SHP77 treated with DMSO at 0.1 percent for 48 hours (cell line): Measurements from ENCODE around the gene SKIC2.

ENCODE experiments used
- DNase-seq: peaks from one replicate; lab custom pipeline; 2025; lab: John Stamatoyannopoulos, UW

The SKIC2 gene

DNA sequence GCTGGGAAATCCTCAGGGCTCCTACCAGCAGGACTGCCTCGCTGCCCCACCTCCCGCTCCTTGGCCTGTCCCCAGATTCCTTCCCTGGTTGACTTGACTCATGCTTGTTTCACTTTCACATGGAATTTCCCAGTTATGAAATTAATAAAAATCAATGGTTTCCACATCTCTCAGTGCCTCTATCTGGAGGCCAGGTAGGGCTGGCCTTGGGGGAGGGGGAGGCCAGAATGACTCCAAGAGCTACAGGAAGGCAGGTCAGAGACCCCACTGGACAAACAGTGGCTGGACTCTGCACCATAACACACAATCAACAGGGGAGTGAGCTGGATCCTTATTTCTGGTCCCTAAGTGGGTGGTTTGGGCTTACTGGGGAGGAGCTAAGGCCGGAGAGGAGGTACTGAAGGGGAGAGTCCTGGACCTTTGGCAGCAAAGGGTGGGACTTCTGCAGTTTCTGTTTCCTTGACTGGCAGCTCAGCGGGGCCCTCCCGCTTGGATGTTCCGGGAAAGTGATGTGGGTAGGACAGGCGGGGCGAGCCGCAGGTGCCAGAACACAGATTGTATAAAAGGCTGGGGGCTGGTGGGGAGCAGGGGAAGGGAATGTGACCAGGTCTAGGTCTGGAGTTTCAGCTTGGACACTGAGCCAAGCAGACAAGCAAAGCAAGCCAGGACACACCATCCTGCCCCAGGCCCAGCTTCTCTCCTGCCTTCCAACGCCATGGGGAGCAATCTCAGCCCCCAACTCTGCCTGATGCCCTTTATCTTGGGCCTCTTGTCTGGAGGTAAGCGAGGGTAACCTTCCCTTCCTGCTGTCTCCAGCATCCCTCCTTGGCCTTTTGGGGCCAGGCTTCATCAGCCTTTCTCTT lies 13.2 kb upstream of the SKIC2 start, which contains the start of gene CFB:
Gene CFB (plus strand): TSS at position 589 of the 863 bp plus-strand sequence. CDS start 127 bp downstream, at position 716.
- DNase-seq, result no peak

DNA sequence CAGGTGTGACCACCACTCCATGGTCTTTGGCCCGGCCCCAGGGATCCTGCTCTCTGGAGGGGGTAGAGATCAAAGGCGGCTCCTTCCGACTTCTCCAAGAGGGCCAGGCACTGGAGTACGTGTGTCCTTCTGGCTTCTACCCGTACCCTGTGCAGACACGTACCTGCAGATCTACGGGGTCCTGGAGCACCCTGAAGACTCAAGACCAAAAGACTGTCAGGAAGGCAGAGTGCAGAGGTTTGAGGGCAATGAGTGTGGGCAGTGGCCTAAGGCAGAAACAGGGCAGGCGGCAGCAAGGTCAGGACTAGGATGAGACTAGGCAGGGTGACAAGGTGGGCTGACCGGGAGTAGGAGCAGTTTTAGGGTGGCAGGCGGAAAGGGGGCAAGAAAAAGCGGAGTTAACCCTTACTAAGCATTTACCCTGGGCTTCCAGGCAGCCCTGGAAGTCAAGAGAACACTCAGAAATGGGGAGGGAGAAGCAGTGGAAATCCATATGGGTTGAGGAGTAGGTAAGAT lies 12.5 kb upstream of the SKIC2 start:
- DNase-seq, result no peak

DNA sequence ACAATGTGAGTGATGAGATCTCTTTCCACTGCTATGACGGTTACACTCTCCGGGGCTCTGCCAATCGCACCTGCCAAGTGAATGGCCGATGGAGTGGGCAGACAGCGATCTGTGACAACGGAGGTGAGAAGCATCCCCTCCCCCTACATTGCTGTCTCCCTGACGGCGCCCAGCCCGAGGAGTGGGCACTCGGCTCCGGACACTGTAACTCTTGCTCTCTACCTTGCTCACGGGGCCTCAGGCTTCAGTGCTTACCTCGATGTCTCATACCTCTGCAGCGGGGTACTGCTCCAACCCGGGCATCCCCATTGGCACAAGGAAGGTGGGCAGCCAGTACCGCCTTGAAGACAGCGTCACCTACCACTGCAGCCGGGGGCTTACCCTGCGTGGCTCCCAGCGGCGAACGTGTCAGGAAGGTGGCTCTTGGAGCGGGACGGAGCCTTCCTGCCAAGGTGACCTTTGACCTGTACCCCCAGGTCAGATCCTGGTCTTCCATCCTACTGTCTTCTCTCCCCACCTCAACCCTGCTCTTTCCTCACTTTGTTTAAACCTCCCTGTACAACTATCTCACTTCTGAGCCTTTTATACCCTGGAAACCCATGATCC lies 11.8 kb upstream of the SKIC2 start:
- DNase-seq, result no peak

DNA sequence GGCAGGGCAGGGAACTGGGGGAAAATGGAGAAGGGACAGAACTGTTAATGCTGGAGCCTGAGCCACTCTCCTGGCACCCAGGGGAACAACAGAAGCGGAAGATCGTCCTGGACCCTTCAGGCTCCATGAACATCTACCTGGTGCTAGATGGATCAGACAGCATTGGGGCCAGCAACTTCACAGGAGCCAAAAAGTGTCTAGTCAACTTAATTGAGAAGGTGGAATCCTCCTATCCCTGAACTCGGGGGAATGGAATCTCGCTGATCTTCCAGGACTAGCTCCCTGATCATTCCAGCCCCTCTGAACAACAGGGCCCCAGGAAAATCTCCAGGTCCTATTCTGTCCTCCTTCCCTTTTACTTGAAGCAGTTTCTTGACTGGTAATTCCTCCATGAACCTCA lies 11.1 kb upstream of the SKIC2 start:
- no peak for DNase-seq

DNA sequence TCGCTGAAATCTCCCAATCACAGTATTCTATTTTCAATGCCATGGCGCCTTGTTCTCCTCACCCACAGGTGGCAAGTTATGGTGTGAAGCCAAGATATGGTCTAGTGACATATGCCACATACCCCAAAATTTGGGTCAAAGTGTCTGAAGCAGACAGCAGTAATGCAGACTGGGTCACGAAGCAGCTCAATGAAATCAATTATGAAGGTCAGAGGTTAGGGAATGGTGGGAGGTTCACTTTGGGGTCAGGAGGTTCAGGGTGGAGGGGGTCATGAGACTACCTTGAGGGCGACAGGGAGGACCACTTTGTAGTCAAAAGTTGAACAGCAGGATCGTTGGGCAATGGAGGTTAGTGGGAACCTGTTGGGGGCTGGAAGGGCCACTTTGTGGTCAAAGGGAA lies 10.7 kb upstream of the SKIC2 start:
- DNase-seq, result no peak

DNA sequence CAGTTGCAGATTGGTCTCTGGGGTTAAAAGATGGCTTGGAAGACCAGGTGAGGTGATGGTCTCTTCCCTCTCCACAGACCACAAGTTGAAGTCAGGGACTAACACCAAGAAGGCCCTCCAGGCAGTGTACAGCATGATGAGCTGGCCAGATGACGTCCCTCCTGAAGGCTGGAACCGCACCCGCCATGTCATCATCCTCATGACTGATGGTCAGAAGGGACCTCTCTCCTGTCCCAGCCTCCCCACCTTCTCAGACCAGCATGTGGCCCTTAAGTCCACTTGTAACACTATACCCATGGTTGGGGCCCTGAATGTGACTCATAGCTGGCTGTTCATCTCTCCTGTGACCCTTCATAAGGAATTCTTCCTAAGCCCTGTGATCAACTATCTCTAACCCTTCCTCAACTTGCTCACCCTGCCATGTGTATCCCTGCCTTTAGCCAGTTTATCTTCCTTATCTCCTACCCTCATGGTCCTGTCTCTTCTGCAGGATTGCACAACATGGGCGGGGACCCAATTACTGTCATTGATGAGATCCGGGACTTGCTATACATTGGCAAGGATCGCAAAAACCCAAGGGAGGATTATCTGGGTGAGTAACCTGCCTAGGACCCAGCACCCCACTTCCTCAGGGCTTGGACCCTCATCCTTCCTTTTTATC lies 10.1 kb upstream of the SKIC2 start:
- DNase-seq, result no peak

DNA sequence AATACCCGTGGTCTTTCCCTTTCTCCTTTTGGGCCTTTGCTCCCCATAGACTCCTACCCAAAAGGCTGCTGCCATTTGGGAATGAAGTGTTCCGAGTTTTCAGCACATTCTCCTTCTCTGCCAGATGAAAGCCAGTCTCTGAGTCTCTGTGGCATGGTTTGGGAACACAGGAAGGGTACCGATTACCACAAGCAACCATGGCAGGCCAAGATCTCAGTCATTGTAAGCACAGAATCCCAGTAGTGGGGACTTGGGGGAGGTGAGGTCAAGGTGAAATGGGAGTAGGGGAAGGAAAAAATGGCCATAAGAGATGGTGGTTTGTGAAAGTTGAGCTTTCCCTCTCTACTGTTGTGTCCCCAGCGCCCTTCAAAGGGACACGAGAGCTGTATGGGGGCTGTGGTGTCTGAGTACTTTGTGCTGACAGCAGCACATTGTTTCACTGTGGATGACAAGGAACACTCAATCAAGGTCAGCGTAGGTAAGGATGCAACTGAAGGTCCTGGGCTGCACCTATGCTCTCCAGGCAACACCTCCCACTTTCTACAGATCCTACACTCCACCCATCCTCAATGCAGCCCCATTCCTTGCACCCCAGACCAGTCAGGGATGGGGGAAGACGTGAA lies 8.9 kb upstream of the SKIC2 start:
- DNase-seq, result no peak

DNA sequence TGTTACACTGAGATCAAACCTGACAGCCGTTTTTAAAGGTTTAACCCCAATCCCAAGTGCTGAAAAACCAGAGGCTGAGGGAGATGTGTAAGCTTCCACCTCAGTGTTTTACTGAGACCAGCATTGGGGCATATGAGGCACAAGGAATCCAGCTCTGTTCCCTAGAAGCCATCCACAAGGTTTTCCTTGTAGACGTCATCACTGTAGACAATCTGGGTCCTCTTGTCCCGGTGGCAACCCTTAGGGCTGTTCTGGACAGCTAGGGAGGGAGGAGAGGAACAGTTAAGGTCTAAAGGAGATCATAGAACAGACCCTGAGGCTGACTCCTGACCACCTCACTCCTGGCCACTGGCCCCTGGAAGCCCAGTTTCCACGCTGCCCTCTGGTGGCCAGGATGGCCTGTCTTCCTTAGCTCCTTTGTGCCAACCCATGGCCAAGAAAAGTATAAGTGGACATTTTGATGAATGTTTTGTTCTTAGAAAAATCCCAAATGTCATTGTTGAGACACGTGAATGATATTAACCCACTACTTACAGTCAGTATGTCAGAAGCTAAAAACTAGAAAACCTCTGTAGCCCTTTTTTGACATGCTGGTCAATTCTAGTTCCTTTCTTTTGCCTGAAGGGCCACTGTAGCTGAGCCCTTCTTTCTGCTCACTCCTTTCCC lies 6.7 kb upstream of the SKIC2 start:
- DNase-seq, result no peak

DNA sequence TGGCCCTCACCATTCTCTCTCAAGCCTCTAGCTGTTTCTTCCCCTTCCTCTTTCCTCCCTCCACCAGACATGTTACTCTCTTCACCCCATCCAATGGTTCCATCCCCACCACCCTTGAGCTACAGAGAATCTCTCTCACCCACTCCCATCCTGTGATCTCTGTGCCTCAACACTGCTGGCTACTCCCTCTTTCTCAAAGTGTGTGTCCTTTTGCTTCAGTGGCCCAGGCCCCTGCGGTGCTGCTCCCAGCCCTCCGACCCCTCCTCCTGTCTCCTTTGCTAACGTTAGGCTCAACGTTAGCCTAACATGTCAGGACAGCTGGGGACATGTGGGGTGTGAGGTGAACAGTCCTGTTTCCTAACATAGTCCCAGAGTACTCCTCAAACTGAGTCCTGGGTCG lies 6.1 kb upstream of the SKIC2 start:
- no peak for DNase-seq

DNA sequence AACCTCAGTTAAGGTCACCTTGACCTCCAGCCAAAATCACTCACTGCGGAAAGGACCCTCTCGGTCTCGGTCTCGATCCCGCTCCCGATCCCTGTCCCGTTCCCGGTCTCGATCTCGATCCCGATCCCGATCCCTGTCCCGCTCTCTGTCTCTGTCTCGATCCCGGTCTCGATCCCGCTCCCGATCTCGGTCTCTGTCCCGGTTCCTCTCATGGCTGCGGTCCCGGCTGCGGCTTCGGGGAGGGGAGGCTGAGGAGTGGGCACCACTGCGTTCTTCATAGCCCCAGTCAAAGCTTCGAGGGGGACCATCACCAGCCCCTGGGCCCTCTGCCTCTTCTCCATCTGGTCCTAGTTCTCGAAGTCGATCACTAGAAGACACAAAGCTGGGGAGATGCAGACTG lies 4.5 kb upstream of the SKIC2 start:
- DNase-seq, result no peak

DNA sequence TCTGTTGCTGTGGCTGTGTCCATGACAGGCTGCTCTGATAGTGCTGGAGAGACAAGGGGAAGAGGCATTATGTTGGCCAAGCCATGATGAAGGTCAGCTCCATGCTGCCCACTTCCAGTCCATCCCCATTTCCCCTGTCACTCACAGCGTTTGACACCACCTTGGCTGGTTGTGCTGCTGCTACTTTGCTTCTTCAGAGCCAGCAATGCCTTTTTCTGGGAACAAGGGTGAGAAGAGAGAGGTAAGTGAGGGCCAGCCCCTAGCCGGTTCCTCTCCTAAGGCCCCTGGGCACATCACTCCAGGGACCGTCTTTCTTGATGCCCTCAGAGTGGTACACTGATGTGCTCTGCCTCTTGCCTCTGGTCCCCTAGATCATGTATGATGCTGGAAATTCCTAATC lies 2.2 kb upstream of the SKIC2 start:
- no peak for DNase-seq

DNA sequence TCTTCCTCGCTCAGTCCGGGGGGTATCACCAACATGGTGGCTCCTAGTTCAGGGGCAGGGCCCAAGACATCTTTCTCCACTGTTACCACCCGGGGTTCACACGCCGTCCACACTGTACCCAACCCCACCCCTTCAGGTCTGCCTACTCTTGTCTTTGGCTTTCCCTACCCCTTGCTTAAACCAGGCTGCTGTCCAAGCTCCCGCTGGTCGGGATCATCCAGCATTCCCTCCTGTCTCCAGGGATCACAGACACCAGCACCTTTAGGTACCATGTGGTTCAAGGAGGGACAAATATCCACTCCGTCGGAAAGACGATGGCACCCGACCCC lies 599 bp upstream of the SKIC2 start:
- no peak for DNase-seq

DNA sequence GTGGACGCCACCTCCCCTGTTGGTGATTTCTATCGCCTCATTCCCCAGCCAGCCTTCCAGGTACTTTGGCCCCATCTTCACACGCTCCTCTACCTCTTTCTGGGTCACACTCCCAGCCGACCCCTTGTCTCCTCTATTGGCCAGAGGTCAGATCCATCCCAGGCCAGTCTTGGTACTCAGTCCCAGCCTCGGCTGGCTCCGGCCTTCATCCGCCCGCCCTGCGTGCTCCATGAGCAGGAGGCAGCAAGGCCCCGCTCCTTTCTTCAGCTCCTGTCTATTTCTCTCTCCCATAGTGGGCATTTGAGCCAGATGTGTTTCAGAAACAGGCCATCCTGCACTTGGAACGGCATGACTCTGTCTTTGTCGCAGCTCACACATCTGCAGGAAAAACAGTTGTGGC lies 2.6 kb downstream of the SKIC2 start:
- DNase-seq, result no peak

DNA sequence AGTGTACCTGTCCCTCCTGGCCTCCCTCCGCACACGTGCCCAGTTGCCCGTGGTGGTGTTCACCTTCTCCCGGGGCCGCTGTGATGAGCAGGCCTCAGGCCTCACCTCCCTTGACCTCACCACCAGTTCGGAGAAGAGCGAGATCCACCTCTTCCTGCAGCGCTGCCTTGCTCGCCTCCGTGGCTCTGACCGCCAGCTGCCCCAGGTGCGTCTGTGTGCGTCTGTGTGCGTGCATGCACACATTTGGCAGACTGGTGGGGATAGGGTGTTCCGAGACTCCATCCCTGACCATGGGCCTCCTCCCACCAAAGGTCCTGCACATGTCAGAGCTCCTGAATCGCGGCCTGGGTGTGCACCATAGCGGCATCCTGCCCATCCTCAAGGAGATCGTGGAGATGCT lies 4.9 kb downstream of the SKIC2 start:
- no peak for DNase-seq

DNA sequence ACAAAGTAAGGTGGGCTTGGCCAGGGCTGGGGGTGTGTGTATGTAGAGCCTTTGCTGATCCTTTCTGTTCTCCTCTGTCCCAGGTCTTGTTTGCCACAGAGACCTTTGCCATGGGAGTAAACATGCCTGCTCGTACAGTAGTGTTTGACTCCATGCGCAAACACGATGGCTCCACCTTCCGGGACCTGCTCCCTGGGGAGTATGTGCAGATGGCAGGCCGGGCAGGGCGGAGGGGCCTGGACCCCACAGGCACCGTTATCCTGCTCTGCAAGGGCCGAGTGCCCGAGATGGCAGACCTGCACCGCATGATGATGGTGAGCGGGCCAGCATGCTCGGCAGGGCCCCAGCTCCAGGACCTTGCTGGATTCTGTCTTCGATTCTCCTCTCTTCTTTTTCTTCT lies 6.7 kb downstream of the SKIC2 start:
- DNase-seq, result no peak

DNA sequence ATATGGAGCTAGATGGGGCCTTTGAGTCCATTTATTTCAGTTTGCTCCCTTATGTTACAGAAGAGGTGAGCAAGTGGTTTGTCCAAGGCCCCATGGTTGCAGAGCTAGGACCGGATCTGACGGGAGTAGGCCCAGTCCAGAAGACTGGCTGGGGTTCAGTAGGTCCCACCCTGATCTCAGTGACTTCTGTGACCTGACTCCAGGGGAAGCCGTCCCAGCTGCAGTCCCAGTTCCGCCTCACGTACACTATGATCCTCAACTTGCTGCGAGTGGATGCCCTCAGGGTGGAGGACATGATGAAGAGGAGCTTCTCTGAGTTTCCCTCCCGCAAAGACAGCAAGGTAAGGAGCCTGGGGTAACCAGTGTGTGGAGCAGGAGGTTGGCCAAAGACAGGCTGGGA lies 7.5 kb downstream of the SKIC2 start:
- no peak for DNase-seq

DNA sequence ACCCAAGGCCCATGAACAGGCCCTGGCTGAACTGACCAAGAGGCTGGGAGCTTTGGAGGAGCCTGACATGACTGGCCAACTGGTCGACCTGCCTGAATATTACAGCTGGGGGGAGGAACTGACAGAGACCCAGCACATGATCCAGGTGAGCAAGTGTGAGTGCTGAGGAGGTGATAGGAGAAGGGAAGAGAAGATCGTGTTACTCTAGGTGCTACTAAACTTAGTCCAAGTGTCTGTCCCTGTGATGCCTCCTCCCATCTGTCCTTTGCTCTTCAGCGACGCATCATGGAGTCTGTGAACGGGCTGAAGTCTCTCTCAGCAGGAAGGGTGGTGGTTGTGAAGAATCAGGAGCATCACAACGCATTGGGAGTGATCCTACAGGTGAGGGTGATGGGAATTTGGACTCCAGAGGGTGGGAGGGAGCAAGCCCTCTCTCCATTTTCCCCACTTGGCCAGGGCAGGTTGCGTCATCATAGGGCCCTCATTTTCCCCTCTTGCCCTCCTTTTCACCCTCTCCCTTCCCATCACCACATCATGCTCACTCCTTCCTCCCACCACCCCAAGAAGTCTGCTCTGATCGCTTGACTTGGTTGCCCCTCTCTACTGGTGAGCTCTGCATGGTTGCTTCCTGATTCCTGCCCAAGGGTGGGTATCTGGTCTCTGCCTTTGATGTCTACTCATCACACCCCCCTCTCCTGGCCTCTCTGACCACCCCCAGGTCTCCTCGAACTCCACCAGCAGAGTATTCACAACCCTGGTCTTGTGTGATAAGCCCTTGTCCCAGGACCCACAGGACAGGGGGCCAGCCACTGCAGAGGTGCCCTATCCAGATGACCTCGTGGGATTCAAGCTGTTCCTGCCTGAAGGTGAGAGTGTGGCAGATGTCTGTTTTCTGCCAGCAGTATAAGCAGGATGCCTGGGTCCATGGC lies 8.3 kb downstream of the SKIC2 start:
- DNase-seq, result no peak

DNA sequence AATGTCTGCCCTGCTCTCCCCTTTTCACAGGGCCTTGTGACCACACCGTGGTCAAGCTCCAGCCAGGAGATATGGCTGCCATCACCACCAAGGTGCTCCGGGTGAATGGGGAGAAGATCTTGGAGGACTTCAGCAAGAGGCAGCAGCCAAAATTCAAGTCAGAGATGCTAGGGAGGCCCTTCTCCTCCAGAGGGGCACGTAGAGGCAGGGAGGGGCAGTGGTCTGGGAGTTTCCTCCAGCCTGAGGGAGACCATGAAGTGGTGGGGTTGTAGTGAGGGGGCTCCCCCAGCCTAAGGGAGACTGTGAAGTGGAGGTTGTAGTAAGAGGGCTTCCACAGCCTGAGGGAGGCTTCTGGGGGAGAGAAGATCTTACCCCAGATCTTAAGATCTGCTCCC lies 8.9 kb downstream of the SKIC2 start:
- DNase-seq, result no peak

DNA sequence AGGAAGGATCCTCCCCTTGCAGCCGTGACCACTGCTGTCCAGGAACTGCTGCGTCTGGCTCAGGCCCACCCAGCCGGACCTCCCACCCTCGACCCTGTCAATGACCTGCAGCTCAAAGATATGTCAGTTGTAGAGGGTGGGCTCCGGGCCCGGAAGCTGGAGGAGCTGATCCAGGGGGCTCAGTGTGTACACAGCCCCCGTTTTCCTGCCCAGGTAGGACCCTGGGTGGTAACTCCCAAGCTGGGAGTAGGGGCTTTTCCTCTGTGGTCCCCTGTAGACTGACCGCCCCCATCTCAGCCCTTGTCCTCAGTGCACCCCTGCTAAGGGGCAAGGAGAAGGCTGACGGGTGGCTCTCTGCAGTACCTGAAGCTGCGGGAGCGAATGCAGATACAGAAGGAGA lies 9.4 kb downstream of the SKIC2 start:
- DNase-seq, result no peak

DNA sequence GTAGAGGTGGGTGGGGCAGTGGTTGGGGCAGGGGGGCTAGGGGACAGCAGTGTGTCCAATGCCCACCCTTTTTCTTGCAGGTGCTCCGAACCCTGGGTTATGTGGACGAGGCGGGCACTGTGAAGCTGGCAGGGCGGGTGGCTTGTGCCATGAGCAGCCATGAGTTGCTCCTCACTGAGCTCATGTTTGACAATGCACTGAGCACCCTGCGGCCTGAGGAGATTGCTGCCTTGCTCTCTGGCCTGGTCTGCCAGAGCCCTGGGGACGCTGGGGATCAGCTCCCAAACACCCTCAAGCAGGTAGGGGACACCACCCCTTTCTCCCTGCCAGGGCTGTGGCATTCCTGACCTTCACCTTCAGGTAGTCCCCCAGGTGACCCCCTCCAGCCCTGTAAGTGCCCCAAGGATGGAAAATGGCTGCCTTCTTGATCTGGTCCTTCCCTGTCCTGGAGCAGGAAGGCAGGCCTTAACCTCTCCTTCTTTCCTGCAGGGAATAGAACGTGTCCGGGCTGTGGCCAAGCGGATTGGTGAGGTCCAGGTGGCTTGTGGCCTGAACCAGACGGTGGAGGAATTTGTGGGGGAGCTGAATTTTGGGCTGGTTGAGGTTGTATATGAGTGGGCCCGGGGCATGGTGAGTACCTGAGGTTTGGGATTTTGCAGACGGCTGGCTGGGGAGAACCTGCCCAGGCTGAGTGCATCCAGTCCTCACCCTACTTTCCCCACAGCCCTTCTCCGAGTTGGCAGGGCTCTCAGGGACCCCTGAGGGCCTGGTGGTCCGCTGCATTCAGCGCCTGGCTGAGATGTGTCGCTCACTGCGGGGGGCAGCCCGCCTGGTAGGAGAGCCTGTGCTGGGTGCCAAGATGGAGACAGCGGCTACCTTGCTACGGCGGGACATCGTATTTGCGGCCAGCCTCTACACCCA lies 10.1 kb downstream of the SKIC2 start:
- no peak for DNase-seq
